A549 (cell line): ENCODE measurements around the gene NTSR1. TPM values are rescaled to one million over a fixed set of nuclear protein-coding genes. Genes with fewer than 3 reads are reported as not detected.

Experiments used
- ATAC-seq, 2 experiments: fragments of 200-7000 bp in 1 of 2; fragments of >200 bp in 1 of 2; cut with Nextera tagmentation in 1 of 2; cut with Tn5 transposase in 1 of 2; 3 replicates each; pipeline versions ENCODE4 v1.8.0 to v1.9.1; 2018 to 2020; ENCODE audit warnings: mild to moderate bottlenecking in 1 of 2, moderate library complexity in 1 of 2
- CTCF ChIA-PET: fragments of 300-600 bp; sonication (Branson Sonifier 250); formaldehyde crosslinking; extraction: SDS; loops from one replicate; lab custom pipeline; 2021; ENCODE audit warnings: antibody characterized with exemption, inconsistent platforms; lab: Yijun Ruan, JAX
- POLR2A ChIA-PET: fragments of 350-600 bp; formaldehyde crosslinking; extraction: SDS; loops from one replicate; lab custom pipeline; 2021; ENCODE audit warnings: antibody characterized with exemption, inconsistent platforms; lab: Yijun Ruan, JAX
- DNase-seq, 2 experiments: peaks; one replicate each; pipeline versions ENCODE4 v3.0.0 to v3.0.0-alpha.2; 2011 to 2016; ENCODE audit warnings: low read depth in 1 of 2, low spot score in 1 of 2
- FAIRE-seq: peaks from 2 replicates; lab custom pipeline; 2011; peaks lifted over from hg19 to GRCh38; lab: Jason Lieb, UNC
- H3K27ac ChIP-seq, 2 experiments: fragments of >200 bp; sonication (Bioruptor Twin); formaldehyde crosslinking; 3 replicates each; pipeline ENCODE4 v1.5.1; 2016 to 2017
- H3K4me1 ChIP-seq: fragments of >200 bp; sonication (Bioruptor Twin); formaldehyde crosslinking; 3 replicates; pipeline ENCODE4 v1.6.1; 2016
- H3K4me2 ChIP-seq: fragments of >200 bp; sonication (Bioruptor Twin); formaldehyde crosslinking; 3 replicates; pipeline ENCODE4 v1.6.1; 2016
- H3K4me3 ChIP-seq: fragments of >200 bp; sonication (Bioruptor Twin); formaldehyde crosslinking; 3 replicates; pipeline ENCODE4 v1.5.1; 2016
- H3K9me3 ChIP-seq: fragments of >200 bp; sonication (Bioruptor Twin); formaldehyde crosslinking; 3 replicates; pipeline ENCODE4 v1.6.1; 2016
- CBX2 ChIP-seq: fragments of 200-600 bp; sonication (generic); IDR thresholded peaks from 2 replicates; pipeline ENCODE4 v1.6.1; 2016; ENCODE audit warnings: low read depth, mild to moderate bottlenecking, borderline replicate concordance
- CHD4 ChIP-seq: fragments of 200-600 bp; sonication (generic); IDR thresholded peaks from 2 replicates; pipeline ENCODE4 v1.6.1; 2016; ENCODE audit warnings: antibody characterized with exemption, mild to moderate bottlenecking, borderline replicate concordance
- CTCF ChIP-seq: fragments of >200 bp; sonication (Bioruptor Twin); formaldehyde crosslinking; IDR thresholded peaks from 3 replicates; pipeline ENCODE4 v1.5.1; 2016
- E2F6 ChIP-seq: IDR thresholded peaks from 2 replicates; pipeline ENCODE4 v1.6.1; 2012; ENCODE audit warnings: low read depth, borderline replicate concordance
- EHF ChIP-seq: fragments of 250-450 bp; sonication (Bioruptor Pico); IDR thresholded peaks from 2 replicates; pipeline ENCODE4 v1.5.0; 2020; ENCODE audit warnings: mild to moderate bottlenecking
- FOSB ChIP-seq: fragments of 250-450 bp; sonication (Bioruptor Pico); IDR thresholded peaks from 2 replicates; pipeline ENCODE4 v1.5.0; 2020; ENCODE audit warnings: mild to moderate bottlenecking, moderate library complexity
- GATA3 ChIP-seq: IDR thresholded peaks from 2 replicates; pipeline ENCODE4 v1.6.1; 2012; ENCODE audit warnings: borderline replicate concordance
- HEYL ChIP-seq: fragments of 250-450 bp; sonication (Bioruptor Pico); IDR thresholded peaks from 2 replicates; pipeline ENCODE4 v1.8.0; 2021; ENCODE audit warnings: mild to moderate bottlenecking, moderate library complexity
- HOXA7 ChIP-seq: fragments of 250-450 bp; sonication (Bioruptor Pico); IDR thresholded peaks from 2 replicates; pipeline ENCODE4 v1.5.0; 2020; ENCODE audit warnings: mild to moderate bottlenecking, moderate library complexity
- HOXB13 ChIP-seq: fragments of 250-450 bp; sonication (Bioruptor Pico); IDR thresholded peaks from 2 replicates; pipeline ENCODE4 v1.5.0; 2020; ENCODE audit warnings: low read depth, mild to moderate bottlenecking, moderate library complexity
- JUN ChIP-seq, 2 experiments: fragments of >200 bp; sonication (Bioruptor Twin); formaldehyde crosslinking; IDR thresholded peaks; 2 replicates in 1 of 2; 3 replicates in 1 of 2; pipeline ENCODE4 v1.6.1; 2016 to 2017
- JUNB ChIP-seq: fragments of >200 bp; sonication (Bioruptor Twin); formaldehyde crosslinking; IDR thresholded peaks from 2 replicates; pipeline ENCODE4 v1.6.1; 2016
- KDM5A ChIP-seq: fragments of 200-600 bp; sonication (generic); IDR thresholded peaks from 2 replicates; pipeline ENCODE4 v1.6.1; 2016; ENCODE audit warnings: antibody characterized with exemption, mild to moderate bottlenecking
- MAFK ChIP-seq: fragments of 450-650 bp; IDR thresholded peaks from 2 replicates; pipeline ENCODE4 v1.6.1; 2014; ENCODE audit not compliant: partially characterized antibody
- MAX ChIP-seq: IDR thresholded peaks from 2 replicates; pipeline ENCODE4 v1.6.1; 2012
- MAZ ChIP-seq: fragments of 150-350 bp; IDR thresholded peaks from 2 replicates; pipeline ENCODE4 v1.6.1; 2014; ENCODE audit warnings: antibody characterized with exemption, low read depth, low read length, borderline replicate concordance
- MYC ChIP-seq: IDR thresholded peaks from 2 replicates; pipeline ENCODE4 v1.6.1; 2012; ENCODE audit warnings: mild to moderate bottlenecking, inconsistent platforms, low read length, improper control_type of control experiment, borderline replicate concordance
- NFE2L2 ChIP-seq: fragments of 150-350 bp; conservative IDR thresholded peaks from 2 replicates; pipeline ENCODE4 v1.6.1; 2014; ENCODE audit warnings: low read length
- NPAS2 ChIP-seq: fragments of 250-450 bp; sonication (Bioruptor Pico); IDR thresholded peaks from 2 replicates; pipeline ENCODE4 v1.8.0; 2022; ENCODE audit warnings: mild to moderate bottlenecking, moderate library complexity, borderline replicate concordance
- POLR2A ChIP-seq: IDR thresholded peaks from 2 replicates; pipeline ENCODE4 v1.6.1; 2012; ENCODE audit warnings: mild to moderate bottlenecking, low read length
- POLR2AphosphoS2 ChIP-seq: conservative IDR thresholded peaks from 2 replicates; pipeline ENCODE4 v1.6.1; 2012; ENCODE audit warnings: low read length, improper control_type of control experiment, inconsistent platforms
- RARB ChIP-seq: fragments of 250-450 bp; sonication (Bioruptor Pico); IDR thresholded peaks from 2 replicates; pipeline ENCODE4 v1.8.0; 2021; ENCODE audit warnings: mild to moderate bottlenecking, moderate library complexity
- RFX5 ChIP-seq: fragments of 450-650 bp; IDR thresholded peaks from 2 replicates; pipeline ENCODE4 v1.7.1; 2014; ENCODE audit warnings: antibody characterized with exemption, mild to moderate bottlenecking, moderate library complexity
- RNF2 ChIP-seq: fragments of 200-600 bp; sonication (generic); IDR thresholded peaks from 2 replicates; pipeline ENCODE4 v1.6.1; 2016; ENCODE audit warnings: low read depth, mild to moderate bottlenecking, antibody characterized with exemption, moderate library complexity, borderline replicate concordance
- USF2 ChIP-seq: fragments of 450-650 bp; IDR thresholded peaks from 2 replicates; pipeline ENCODE4 v1.6.1; 2014; ENCODE audit warnings: antibody characterized with exemption
- ZFP36 ChIP-seq: fragments of 450-650 bp; IDR thresholded peaks from 2 replicates; pipeline ENCODE4 v1.6.1; 2014; ENCODE audit warnings: borderline replicate concordance; ENCODE audit not compliant: partially characterized antibody
- ZNF302 ChIP-seq: fragments of 250-450 bp; sonication (Bioruptor Pico); IDR thresholded peaks from 2 replicates; pipeline ENCODE4 v1.9.0; 2021; ENCODE audit warnings: inconsistent platforms, mild to moderate bottlenecking, moderate library complexity
- ZSCAN20 ChIP-seq: fragments of 250-450 bp; sonication (Bioruptor Pico); IDR thresholded peaks from 2 replicates; pipeline ENCODE4 v1.8.0; 2022; ENCODE audit warnings: mild to moderate bottlenecking, moderate library complexity
- WGBS: methylation state at CpG from one replicate; pipeline ENCODE4 v1.1.6; 2017; ENCODE audit errors: missing lambda C conversion rate; 5-methylcytosine and 5-hydroxymethylcytosine counted together
- polyA plus RNA-seq, 4 experiments: library from polyadenylated mRNA; depleted of rRNA in 3 of 4; stranded (reverse); fragments of >200 nt; fragmentation: RNase III in 1 of 4; extraction: RNeasy Plus Mini Kit Qiagen cat#74134 plus additional on column Dnase treatment in 1 of 4; gene quantifications; 2 replicates in 3 of 4; 3 replicates in 1 of 4; pipeline ENCODE4 v1.2.3, GENCODE V29; 2011 to 2017
- TF ChIP-seq, protein P1 (sequence below): fragments of 150-350 bp; IDR thresholded peaks from 2 replicates; pipeline ENCODE4 v1.6.1; 2014; ENCODE audit warnings: low read depth, mild to moderate bottlenecking, low read length
- TF ChIP-seq, protein P2 (sequence below): fragments of 250-450 bp; sonication (Bioruptor Pico); IDR thresholded peaks from 2 replicates; pipeline ENCODE4 v1.5.0; 2021; ENCODE audit warnings: mild to moderate bottlenecking, moderate library complexity, borderline replicate concordance

NTSR1 gene
- polyA plus RNA-seq, 2 of the 4 experiments (the other 2 are of a cell fraction) = 0.03 TPM; not detected in 1

DNA sequence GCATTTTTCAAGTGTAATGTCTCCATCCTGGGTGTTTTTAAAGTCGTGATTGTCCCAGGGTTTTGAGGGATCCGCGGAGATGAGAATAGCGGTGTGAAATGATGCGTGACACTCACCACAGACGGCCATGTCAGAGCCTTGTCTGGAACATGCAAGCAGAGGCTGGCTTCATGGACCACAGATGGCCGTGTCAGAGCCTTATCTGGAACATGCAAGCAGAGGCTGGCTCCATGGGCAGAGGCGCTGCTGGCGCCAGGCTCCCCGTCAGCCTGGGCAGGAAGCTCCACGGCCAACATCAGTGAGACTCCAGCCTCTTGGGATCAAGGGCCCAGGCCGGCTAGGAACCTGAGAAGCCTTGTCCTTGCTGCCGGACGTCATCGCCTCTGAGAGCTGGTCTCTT is 80.0 kb downstream of the NTSR1 start:
- no peak overlapping the region for H3K4me2 ChIP-seq
- H3K27ac ChIP-seq = no peak overlapping the region
- ChIA-PET CTCF (interaction anchor here (0.6 to 10.3 kb wide), 11 partner anchors 9 to 142 kb away, joined by 3 to 311 read pairs (median 4); partner anchors contain the start of gene NTSR1), POLR2A (interaction anchor here (0.7 kb wide), 1 partner anchor 82 kb away, joined by 3 read pairs; no protein-coding TSS in a partner anchor)
- no peak for ATAC-seq
- TF ChIP-seq MAFK (no peak), RFX5 (no peak), RNF2 (no peak), ZSCAN20 (no peak), ZFP36 (no peak), USF2 (no peak), POLR2A (no peak), MYC (no peak), E2F6 (no peak), ZNF302 (no peak), HEYL (no peak), CHD4 (no peak), JUNB (no peak), POLR2AphosphoS2 (no peak), RARB (no peak), KDM5A (no peak), JUN (IDR thresholded peaks at IDR 0.05) (no peak), NPAS2 (no peak), FOSB (CRISPR knock-in tag) (no peak)
- TF ChIP-seq, all 56 proteins: peak for 0
- WGBS = 72% methylated on average over 12 of the region's 15 CpGs
- DNase-seq = no peak
- Histone ChIP-seq H3K9me3 (no peaks in the 10 kb centered on the region), H3K4me3 (no peak overlapping the region), H3K4me1 (peaks cover 5% of the 10 kb centered on the region)
- FAIRE-seq = no peak

DNA sequence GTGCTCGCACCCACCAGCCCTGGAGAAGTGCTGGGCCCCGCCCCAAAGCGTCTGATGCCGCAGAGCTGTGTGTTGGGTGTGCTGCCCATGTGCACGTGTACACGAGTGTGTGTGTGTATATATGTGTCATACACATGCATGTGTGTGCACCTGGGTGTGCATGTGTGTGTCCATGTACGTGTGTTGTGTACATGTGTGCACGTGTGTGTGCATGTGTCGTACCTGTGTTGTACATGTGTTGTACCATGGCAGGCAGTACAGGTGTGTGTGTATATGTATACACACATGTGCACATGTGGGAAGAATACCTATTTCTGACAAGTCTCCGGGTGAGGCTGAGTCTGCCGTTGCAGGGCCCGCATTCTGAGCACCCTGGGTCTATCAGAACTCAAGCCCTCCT is 81.4 kb downstream of the NTSR1 start:
- H3K4me1 ChIP-seq = peaks cover 12% of the 10 kb centered on the region
- no peak for DNase-seq
- H3K4me2 ChIP-seq = no peak overlapping the region
- no peak overlapping the region for H3K4me3 ChIP-seq
- no peaks in the 10 kb centered on the region for H3K9me3 ChIP-seq
- ATAC-seq = no peak
- TF ChIP-seq ZSCAN20 (no peak), MAX (no peak), CTCF (no peak), MAZ (no peak), EHF (CRISPR knock-in tag) (no peak), HOXB13 (no peak), MYC (no peak), HOXA7 (CRISPR knock-in tag) (no peak), NFE2L2 (no peak), CBX2 (no peak), GATA3 (no peak), NPAS2 (no peak)
- TF ChIP-seq, protein P1, sequence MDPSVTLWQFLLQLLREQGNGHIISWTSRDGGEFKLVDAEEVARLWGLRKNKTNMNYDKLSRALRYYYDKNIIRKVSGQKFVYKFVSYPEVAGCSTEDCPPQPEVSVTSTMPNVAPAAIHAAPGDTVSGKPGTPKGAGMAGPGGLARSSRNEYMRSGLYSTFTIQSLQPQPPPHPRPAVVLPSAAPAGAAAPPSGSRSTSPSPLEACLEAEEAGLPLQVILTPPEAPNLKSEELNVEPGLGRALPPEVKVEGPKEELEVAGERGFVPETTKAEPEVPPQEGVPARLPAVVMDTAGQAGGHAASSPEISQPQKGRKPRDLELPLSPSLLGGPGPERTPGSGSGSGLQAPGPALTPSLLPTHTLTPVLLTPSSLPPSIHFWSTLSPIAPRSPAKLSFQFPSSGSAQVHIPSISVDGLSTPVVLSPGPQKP = no peak
- TF ChIP-seq, protein P2, sequence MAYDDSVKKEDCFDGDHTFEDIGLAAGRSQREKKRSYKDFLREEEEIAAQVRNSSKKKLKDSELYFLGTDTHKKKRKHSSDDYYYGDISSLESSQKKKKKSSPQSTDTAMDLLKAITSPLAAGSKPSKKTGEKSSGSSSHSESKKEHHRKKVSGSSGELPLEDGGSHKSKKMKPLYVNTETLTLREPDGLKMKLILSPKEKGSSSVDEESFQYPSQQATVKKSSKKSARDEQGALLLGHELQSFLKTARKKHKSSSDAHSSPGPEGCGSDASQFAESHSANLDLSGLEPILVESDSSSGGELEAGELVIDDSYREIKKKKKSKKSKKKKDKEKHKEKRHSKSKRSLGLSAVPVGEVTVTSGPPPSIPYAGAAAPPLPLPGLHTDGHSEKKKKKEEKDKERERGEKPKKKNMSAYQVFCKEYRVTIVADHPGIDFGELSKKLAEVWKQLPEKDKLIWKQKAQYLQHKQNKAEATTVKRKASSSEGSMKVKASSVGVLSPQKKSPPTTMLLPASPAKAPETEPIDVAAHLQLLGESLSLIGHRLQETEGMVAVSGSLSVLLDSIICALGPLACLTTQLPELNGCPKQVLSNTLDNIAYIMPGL (CRISPR knock-in tag) = no peak
- 81% methylated on average over 12 of the region's 12 CpGs for WGBS
- POLR2A ChIA-PET = no interaction called here
- CTCF ChIA-PET = interaction anchor here (0.6 to 10.3 kb wide), 17 partner anchors 7 to 291 kb away, joined by 3 to 311 read pairs (median 20); partner anchors contain the start of gene NTSR1
- H3K27ac ChIP-seq = no peak overlapping the region
- no peak for FAIRE-seq
